ENCODE results near the gene OR8H2.
"Not testable (repeated sequence)": the region's sequence is repeated elsewhere in the genome, so short reads cannot be mapped to it uniquely, and the experiment has no call there.

OR8H2 gene, protein sequence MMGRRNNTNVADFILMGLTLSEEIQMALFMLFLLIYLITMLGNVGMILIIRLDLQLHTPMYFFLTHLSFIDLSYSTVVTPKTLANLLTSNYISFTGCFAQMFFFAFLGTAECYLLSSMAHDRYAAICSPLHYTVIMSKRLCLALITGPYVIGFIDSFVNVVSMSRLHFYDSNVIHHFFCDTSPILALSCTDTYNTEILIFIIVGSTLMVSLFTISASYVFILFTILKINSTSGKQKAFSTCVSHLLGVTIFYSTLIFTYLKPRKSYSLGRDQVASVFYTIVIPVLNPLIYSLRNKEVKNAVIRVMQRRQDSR

DNA sequence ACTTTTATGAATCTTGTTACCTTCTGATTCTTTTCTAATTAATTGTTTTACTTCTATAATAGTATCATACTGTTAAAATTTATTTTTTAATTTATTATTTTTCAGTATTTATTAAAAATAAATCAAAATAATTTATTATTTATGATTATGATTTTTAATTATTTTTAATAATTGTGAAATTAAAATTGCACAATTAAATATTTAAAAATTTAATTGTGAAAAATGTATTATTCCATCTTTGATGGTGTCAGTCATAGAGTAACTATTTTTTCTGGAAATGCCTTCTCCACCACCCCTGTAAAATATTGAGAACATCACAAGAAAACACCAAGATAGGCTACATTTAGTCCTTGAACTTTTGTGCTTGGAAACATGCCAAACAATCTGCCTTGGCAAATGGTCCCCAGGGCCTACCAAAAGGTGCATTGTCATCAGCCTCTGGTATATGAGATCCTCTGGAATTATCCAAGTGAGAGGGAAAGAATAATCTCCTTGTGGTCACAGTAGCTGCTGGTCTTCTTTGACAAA lies at the start of gene OR8H2:
Gene OR8H2, plus strand, starts transcription at position 478 of the 528 bp plus-strand sequence. CDS start 1,356 bp downstream, outside the sequence.
- H3K36me3 ChIP-seq (ENCODE audit: insufficient read depth, low read length) = no peaks in the 10 kb centered on the region
- no peak within 1 kb of the TSS for H2AFZ ChIP-seq (ENCODE audit: low read depth, low read length)
- no peaks in the 10 kb centered on the region for H3K27me3 ChIP-seq (ENCODE audit: insufficient read depth, low read length)
- no peaks in the 10 kb centered on the region for H3K4me1 ChIP-seq (ENCODE audit: insufficient read depth, low read length)
- no peaks in the 10 kb centered on the region for H3K9me3 ChIP-seq (ENCODE audit: low read length)
- H3K4me3 ChIP-seq (ENCODE audit: low read length) = no peak within 1 kb of the TSS

DNA sequence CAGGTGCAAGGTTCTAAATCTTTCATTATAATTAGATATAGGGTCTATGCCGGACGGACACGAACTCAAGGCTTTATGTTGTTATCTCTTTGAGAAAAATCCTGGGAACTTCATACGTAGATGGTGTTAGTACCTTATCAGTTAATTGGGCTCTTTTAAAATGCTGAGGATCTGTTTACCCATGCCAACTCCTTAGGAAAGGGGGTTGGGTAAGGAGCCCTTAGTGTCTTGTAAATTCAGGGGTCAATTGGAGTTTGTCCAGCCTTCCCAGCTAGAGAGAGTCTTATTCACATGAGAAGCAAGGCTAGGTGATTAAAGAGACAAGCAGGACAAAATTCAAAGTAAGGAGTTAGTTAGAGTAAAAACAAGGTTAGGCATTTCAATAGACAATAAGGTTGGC lies 47.1 kb upstream of the OR8H2 start:
- H3K4me1 ChIP-seq (ENCODE audit: insufficient read depth, low read length); H3K27me3 ChIP-seq (ENCODE audit: insufficient read depth, low read length); H3K36me3 ChIP-seq (ENCODE audit: insufficient read depth, low read length); H3K4me3 ChIP-seq (ENCODE audit: low read length); H2AFZ ChIP-seq (ENCODE audit: low read depth, low read length); H3K9me3 ChIP-seq (ENCODE audit: low read length): not testable (repeated sequence)

DNA sequence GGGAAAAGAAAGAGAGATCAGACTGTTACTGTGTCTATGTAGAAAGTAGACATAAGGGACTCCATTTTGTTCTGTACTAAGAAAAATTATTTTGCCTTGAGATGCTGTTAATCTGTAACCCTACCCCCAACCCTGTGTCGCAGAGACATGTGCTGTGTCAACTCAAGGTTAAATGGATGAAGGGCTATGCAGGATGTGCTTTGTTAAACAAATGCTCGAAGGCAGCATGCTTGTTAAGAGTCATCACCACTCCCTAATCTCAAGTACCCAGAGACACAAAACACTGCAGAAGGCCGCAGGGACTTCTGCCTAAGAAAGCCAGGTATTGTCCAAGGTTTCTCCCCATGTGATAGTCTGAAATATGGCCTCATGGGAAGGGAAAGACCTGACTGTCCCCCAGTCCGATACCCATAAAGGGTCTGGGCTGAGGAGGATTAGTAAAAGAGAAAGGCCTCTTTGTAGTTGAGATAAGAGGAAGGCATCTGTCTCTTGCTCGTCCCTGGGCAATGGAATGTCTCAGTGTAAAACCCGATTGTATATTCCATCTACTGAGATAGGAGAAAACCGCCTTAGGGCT lies 45.7 kb upstream of the OR8H2 start:
- H2AFZ ChIP-seq (ENCODE audit: low read depth, low read length); H3K36me3 ChIP-seq (ENCODE audit: insufficient read depth, low read length); H3K4me3 ChIP-seq (ENCODE audit: low read length); H3K9me3 ChIP-seq (ENCODE audit: low read length); H3K27me3 ChIP-seq (ENCODE audit: insufficient read depth, low read length); H3K4me1 ChIP-seq (ENCODE audit: insufficient read depth, low read length): not testable (repeated sequence)

DNA sequence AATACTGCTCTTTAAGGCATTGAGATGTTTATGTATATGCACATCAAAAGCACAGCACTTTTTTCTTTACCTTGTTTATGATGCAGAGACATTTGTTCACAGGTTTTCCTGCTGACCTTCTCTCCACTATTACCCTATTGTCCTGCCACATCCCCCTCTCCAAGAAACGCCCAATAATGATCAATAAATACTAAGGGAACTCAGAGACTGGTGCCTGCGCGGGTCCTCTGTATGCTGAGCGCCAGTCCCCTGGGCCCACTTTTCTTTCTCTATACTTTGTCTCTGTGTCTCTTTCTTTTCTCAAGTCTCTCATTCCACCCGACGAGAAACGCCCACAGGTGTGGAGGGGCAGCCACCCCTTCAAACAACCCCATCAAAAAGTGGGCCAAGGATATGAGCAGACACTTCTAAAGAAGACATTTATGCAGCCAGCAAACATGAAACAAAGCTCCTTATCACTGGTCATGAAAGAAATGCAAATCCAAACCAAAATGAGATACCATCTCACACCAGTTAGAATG lies 45.2 kb upstream of the OR8H2 start:
- H3K4me1 ChIP-seq (ENCODE audit: insufficient read depth, low read length); H3K9me3 ChIP-seq (ENCODE audit: low read length); H3K4me3 ChIP-seq (ENCODE audit: low read length); H2AFZ ChIP-seq (ENCODE audit: low read depth, low read length); H3K27me3 ChIP-seq (ENCODE audit: insufficient read depth, low read length); H3K36me3 ChIP-seq (ENCODE audit: insufficient read depth, low read length): not testable (repeated sequence)

DNA sequence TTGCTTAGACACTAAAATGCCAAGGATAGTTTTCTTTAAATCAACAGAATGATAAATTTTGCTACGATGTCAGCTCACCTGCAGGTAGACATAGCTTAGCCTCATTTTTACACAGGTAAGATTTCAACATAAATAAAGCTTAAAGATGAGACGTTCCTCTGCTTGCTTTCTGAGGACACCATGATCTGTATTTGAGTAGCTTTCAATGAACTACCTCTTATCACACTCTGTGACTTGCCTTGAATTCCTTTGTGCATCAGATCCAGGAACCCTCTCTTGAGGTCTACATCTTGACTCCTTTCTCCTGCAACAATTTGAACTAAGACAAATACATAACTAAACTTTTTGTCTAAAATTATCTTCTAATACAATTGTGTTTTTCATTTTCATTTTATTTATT lies 36.5 kb upstream of the OR8H2 start:
- Histone ChIP-seq H3K9me3 (ENCODE audit: low read length) (no peaks in the 10 kb centered on the region), H3K27me3 (ENCODE audit: insufficient read depth, low read length) (no peaks in the 10 kb centered on the region), H3K36me3 (ENCODE audit: insufficient read depth, low read length) (no peaks in the 10 kb centered on the region), H2AFZ (ENCODE audit: low read depth, low read length) (no peak overlapping the region), H3K4me3 (ENCODE audit: low read length) (no peak overlapping the region), H3K4me1 (ENCODE audit: insufficient read depth, low read length) (no peaks in the 10 kb centered on the region)

DNA sequence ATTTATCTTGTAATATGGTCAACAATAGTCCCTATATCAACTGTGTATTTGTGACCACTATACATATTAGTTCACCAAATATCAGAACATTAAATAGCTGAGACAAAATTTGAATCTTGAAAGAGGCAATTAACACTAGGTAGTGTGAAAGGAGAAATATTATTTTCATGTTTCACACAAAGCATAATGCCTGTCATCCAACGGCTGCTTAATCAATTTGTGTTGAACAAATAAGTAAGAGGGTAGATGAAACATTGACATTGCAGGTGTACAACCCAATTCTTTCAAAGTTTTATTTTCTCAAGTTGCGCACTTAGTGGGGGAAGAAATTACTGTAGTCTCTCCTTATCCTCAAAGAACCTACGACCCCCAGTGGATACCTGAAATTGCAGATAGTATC lies 13.8 kb upstream of the OR8H2 start:
- Histone ChIP-seq H3K4me3 (ENCODE audit: low read length) (no peak overlapping the region), H3K36me3 (ENCODE audit: insufficient read depth, low read length) (no peaks in the 10 kb centered on the region), H3K4me1 (ENCODE audit: insufficient read depth, low read length) (no peaks in the 10 kb centered on the region), H2AFZ (ENCODE audit: low read depth, low read length) (no peak overlapping the region), H3K9me3 (ENCODE audit: low read length) (no peaks in the 10 kb centered on the region), H3K27me3 (ENCODE audit: insufficient read depth, low read length) (no peaks in the 10 kb centered on the region)

DNA sequence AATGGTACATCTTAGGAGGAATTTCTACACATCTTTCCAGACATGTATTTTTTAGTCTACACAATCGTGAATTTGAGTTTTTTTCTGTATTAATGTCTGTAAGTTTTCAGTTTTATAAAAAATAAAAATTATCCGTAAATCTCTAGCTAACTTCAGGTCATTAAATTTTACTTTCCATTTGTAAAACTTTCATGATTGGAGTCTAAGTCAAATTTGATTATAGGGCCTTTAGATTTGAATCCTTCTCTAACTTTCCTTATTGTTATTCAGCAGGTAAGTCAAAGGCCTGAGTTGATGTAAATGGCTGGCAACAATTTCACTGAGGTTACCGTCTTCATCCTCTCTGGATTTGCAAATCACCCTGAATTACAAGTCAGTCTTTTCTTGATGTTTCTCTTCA lies 10.5 kb upstream of the OR8H2 start, which contains the start of gene OR8I2:
Gene OR8I2, plus strand, starts transcription at position 301 of the 400 bp plus-strand sequence. Its CDS starts 0 bp downstream, at position 301.
- Histone ChIP-seq H3K36me3 (ENCODE audit: insufficient read depth, low read length) (no peaks in the 10 kb centered on the region), H3K4me1 (ENCODE audit: insufficient read depth, low read length) (no peaks in the 10 kb centered on the region), H3K9me3 (ENCODE audit: low read length) (no peaks in the 10 kb centered on the region), H3K4me3 (ENCODE audit: low read length) (no peak within 1 kb of the TSS), H3K27me3 (ENCODE audit: insufficient read depth, low read length) (no peaks in the 10 kb centered on the region), H2AFZ (ENCODE audit: low read depth, low read length) (no peak within 1 kb of the TSS)

DNA sequence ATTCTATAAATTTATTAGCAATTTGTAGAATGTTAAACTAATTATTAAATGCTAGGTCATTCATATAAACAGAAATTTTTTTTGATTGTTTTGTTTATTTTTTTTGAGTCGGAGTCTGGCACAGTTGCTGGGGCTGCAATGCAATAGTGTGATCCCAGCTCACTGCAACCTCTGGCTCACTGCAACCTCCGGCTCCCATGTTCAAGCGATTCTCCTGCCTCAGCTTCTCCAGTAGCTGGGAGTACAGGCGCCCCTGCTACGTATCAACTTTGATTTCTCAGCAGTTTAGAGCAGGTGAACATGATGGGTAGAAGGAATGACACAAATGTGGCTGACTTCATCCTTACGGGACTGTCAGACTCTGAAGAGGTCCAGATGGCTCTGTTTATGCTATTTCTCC lies 18.6 kb downstream of the OR8H2 start, which contains the start of gene OR8H3:
Gene OR8H3, plus strand, starts transcription at position 301 of the 400 bp plus-strand sequence. Its CDS starts 0 bp downstream, at position 301.
- Histone ChIP-seq H2AFZ (ENCODE audit: low read depth, low read length) (no peak within 1 kb of the TSS), H3K4me3 (ENCODE audit: low read length) (no peak within 1 kb of the TSS), H3K27me3 (ENCODE audit: insufficient read depth, low read length) (no peaks in the 10 kb centered on the region), H3K9me3 (ENCODE audit: low read length) (no peaks in the 10 kb centered on the region), H3K4me1 (ENCODE audit: insufficient read depth, low read length) (no peaks in the 10 kb centered on the region), H3K36me3 (ENCODE audit: insufficient read depth, low read length) (no peaks in the 10 kb centered on the region)

DNA sequence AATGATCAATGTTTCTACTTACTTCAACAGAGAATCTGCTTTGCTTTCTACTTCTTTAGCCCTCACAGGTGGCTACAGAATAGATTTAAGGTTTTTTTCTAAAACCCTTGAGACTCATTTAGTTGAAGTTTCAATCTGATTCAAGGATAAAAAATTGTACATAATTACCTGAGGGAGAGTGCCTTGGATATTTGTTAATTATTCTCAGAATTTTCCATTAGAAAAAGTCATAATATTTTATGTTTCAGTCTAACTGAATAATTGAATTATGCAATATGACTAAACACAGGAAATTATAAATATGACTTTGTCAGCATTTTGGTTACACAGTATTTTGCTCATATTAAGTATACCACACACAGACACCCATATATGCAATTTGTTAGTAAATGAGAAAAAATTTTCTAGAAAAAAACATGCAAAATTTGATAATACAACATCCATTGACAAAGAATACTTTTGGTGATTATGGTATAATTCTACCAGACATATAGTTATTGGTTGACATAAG lies 36.7 kb downstream of the OR8H2 start, which contains the start of gene OR8J3:
Gene OR8J3, minus strand, starts transcription at position 51 of the 511 bp plus-strand sequence. CDS start 2,483 bp downstream, outside the sequence.
- Histone ChIP-seq H3K9me3 (ENCODE audit: low read length) (no peaks in the 10 kb centered on the region), H2AFZ (ENCODE audit: low read depth, low read length) (no peak within 1 kb of the TSS), H3K27me3 (ENCODE audit: insufficient read depth, low read length) (no peaks in the 10 kb centered on the region), H3K4me3 (ENCODE audit: low read length) (no peak within 1 kb of the TSS), H3K4me1 (ENCODE audit: insufficient read depth, low read length) (no peaks in the 10 kb centered on the region), H3K36me3 (ENCODE audit: insufficient read depth, low read length) (no peaks in the 10 kb centered on the region)

DNA sequence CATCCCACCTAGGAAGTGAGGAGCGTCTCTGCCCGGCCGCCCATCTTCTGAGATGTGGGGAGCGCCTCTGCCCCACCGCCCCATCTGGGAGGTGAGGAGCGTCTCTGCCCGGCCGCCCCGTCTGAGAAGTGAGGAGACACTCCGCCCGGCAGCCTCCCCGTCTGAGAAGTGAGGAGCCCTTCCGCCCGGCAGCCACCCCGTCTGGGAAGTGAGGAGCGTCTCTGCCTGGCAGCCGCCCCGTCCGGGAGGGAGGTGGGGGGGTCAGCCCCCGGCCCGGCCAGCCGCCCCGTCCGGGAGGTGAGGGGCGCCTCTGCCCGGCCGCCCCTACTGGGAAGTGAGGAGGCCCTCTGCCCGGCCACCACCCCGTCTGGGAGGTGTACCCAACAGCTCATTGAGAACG lies 40.2 kb downstream of the OR8H2 start:
- not testable (repeated sequence) for H3K4me3 ChIP-seq (ENCODE audit: low read length)

DNA sequence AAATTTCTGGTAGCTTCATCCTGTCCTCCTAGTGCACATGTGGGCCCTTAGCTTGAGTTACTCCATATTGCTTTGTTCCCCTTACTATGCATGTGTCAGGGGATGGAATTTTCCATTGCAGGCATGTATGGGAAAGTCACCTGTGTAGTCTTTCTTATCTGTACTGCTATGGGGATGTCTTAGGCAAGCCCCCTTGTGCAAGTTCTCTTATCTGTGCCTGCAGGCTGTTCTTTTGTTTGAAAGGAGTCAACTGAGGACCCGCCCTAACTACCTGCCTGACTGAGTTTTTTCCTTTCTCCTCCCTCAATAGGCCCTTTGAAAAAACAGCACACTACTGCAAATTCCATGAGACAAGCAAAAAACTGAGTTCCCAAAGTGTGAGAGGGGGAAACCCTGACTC lies 47.9 kb downstream of the OR8H2 start:
- H3K4me1 ChIP-seq (ENCODE audit: insufficient read depth, low read length) = no peaks in the 10 kb centered on the region
- H3K4me3 ChIP-seq (ENCODE audit: low read length) = no peak overlapping the region
- no peaks in the 10 kb centered on the region for H3K36me3 ChIP-seq (ENCODE audit: insufficient read depth, low read length)
- no peaks in the 10 kb centered on the region for H3K9me3 ChIP-seq (ENCODE audit: low read length)
- no peaks in the 10 kb centered on the region for H3K27me3 ChIP-seq (ENCODE audit: insufficient read depth, low read length)
- H2AFZ ChIP-seq (ENCODE audit: low read depth, low read length) = no peak overlapping the region

More for the DNA sequence above, 40.2 kb downstream of the OR8H2 start:
- not testable (repeated sequence) for H3K27me3 ChIP-seq (ENCODE audit: insufficient read depth, low read length); H3K4me1 ChIP-seq (ENCODE audit: insufficient read depth, low read length); H3K9me3 ChIP-seq (ENCODE audit: low read length); H3K36me3 ChIP-seq (ENCODE audit: insufficient read depth, low read length); H2AFZ ChIP-seq (ENCODE audit: low read depth, low read length)

DNA sequence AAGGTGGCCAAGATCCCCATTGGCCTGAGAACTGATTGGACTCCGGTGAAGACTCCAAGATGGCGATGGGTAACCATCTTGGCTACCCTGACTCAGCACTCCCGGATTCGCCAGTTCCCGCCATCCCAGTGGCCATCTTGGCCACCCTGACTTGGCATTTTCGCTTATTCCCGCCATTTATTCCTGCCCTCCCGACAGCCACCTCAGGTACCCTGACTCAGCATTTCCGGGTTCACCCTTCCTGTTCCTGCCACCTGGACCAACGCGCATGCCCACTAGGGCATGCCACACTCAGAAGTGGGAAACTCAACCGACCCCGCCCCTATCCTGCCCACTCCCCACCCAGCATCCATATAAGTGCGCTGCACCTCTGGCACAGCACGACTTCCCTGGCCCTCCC lies 48.8 kb downstream of the OR8H2 start:
- no peaks in the 10 kb centered on the region for H3K36me3 ChIP-seq (ENCODE audit: insufficient read depth, low read length)

More for the DNA sequence above, 48.8 kb downstream of the OR8H2 start:
- H3K9me3 ChIP-seq (ENCODE audit: low read length) = no peaks in the 10 kb centered on the region
- no peaks in the 10 kb centered on the region for H3K27me3 ChIP-seq (ENCODE audit: insufficient read depth, low read length)
- H3K4me3 ChIP-seq (ENCODE audit: low read length) = no peak overlapping the region
- no peak overlapping the region for H2AFZ ChIP-seq (ENCODE audit: low read depth, low read length)
- H3K4me1 ChIP-seq (ENCODE audit: insufficient read depth, low read length) = no peaks in the 10 kb centered on the region

All from neuron (in vitro differentiated cells).